ENCODE results near the gene RAB1A.
A peak's percentile ranks its signal among the peaks of the same experiment; 100 is the strongest.
"Not testable (repeated sequence)": the region's sequence is repeated elsewhere in the genome, so short reads cannot be mapped to it uniquely, and the experiment has no call there.

RAB1A gene

GRCh38 chr2:65129826-65130663 is at the start of gene RAB1A:
Gene RAB1A (minus strand): TSS chr2:65130106. CDS start chr2:65129915, 191 bp downstream.
- DNase-seq (ENCODE audit: low spot score) = peak; percentile 99

GRCh38 chr2:65177751-65178442 is 48.0 kb upstream of the RAB1A start:
- DNase-seq (ENCODE audit: low spot score) = no peak

GRCh38 chr2:65175894-65176530 is 46.1 kb upstream of the RAB1A start:
- DNase-seq (ENCODE audit: low spot score) = no peak

GRCh38 chr2:65174031-65174430 is 44.1 kb upstream of the RAB1A start:
- DNase-seq (ENCODE audit: low spot score) = not testable (repeated sequence)

- DNase-seq (ENCODE audit: low spot score) = no peak
These were observed 43.3 kb upstream of the RAB1A start for GRCh38 chr2:65172994-65173790.

GRCh38 chr2:65170611-65171477 is 40.9 kb upstream of the RAB1A start:
- not testable (repeated sequence) for DNase-seq (ENCODE audit: low spot score)

- DNase-seq (ENCODE audit: low spot score) = no peak
These were observed 39.8 kb upstream of the RAB1A start for GRCh38 chr2:65169760-65170136.

- peak; percentile 21 for DNase-seq (ENCODE audit: low spot score)
These were observed 35.7 kb upstream of the RAB1A start for GRCh38 chr2:65165558-65165957.

- DNase-seq (ENCODE audit: low spot score) = no peak
These were observed 34.6 kb upstream of the RAB1A start for GRCh38 chr2:65164426-65164891.

GRCh38 chr2:65161551-65162100 is 31.7 kb upstream of the RAB1A start:
- no peak for DNase-seq (ENCODE audit: low spot score)

GRCh38 chr2:65159906-65160305 is 30.0 kb upstream of the RAB1A start:
- DNase-seq (ENCODE audit: low spot score) = peak; percentile 25

GRCh38 chr2:65159261-65159660 is 29.4 kb upstream of the RAB1A start:
- DNase-seq (ENCODE audit: low spot score) = no peak

GRCh38 chr2:65158557-65158956 is 28.7 kb upstream of the RAB1A start:
- no peak for DNase-seq (ENCODE audit: low spot score)

GRCh38 chr2:65157856-65158255 is 27.9 kb upstream of the RAB1A start:
- not testable (repeated sequence) for DNase-seq (ENCODE audit: low spot score)

GRCh38 chr2:65156041-65156440 is 26.1 kb upstream of the RAB1A start:
- no peak for DNase-seq (ENCODE audit: low spot score)

GRCh38 chr2:65153515-65153914 is 23.6 kb upstream of the RAB1A start:
- DNase-seq (ENCODE audit: low spot score) = no peak

- no peak for DNase-seq (ENCODE audit: low spot score)
These were observed 16.2 kb upstream of the RAB1A start for GRCh38 chr2:65146078-65146477.

GRCh38 chr2:65144571-65144970 is 14.7 kb upstream of the RAB1A start:
- no peak for DNase-seq (ENCODE audit: low spot score)

GRCh38 chr2:65142515-65142914 is 12.6 kb upstream of the RAB1A start:
- DNase-seq (ENCODE audit: low spot score) = peak; percentile 41

GRCh38 chr2:65137197-65137775 is 7.4 kb upstream of the RAB1A start:
- DNase-seq (ENCODE audit: low spot score) = no peak

Measured in NAMALWA (cell line).